ENCODE results near the gene DENND2C. TPM values are rescaled to one million over a fixed set of nuclear protein-coding genes. Genes with fewer than 3 reads are reported as not detected.

Gene DENND2C
- total and polyA plus RNA-seq, 2 of the 13 experiments (the other 11 are each of a cell fraction or from before 2014, with no cell fraction given): 0.08 to 0.33 TPM

GRCh38 chr1:114716304-114717170 lies 46.7 kb upstream of the DENND2C start, which contains the start of gene NRAS (continued):
- TF ChIP-seq ZNF839 (CRISPR knock-in tag; IDR thresholded peaks at IDR 0.05; ENCODE audit: borderline replicate concordance) (no peak), CCDC6 (CRISPR knock-in tag; IDR thresholded peaks at IDR 0.05) (peak; percentile 37; the same call in 1 of the 2 replicates), SNAPC4 (CRISPR knock-in tag; IDR thresholded peaks at IDR 0.05) (no peak; the same call in 1 of the 2 replicates), TFDP1 (CRISPR knock-in tag; IDR thresholded peaks at IDR 0.05; ENCODE audit: borderline replicate concordance) (peak; percentile 45; the same call in 1 of the 2 replicates), NR2F1 (CRISPR knock-in tag; IDR thresholded peaks at IDR 0.05) (0 out of 4 replicates have a peak, but pooled peaks of 1 of the 2 experiments have one; percentile 4), KDM5A (IDR thresholded peaks at IDR 0.05; ENCODE audit: borderline replicate concordance, low read length) (peak; percentile 98), ETV5 (CRISPR knock-in tag; IDR thresholded peaks at IDR 0.05; ENCODE audit: borderline replicate concordance) (peak; percentile 84), ZBTB26 (CRISPR knock-in tag; IDR thresholded peaks at IDR 0.05; ENCODE audit: borderline replicate concordance) (0 out of 2 replicates have a peak, but pooled peaks have one; percentile 37), ZSCAN20 (CRISPR knock-in tag; IDR thresholded peaks at IDR 0.05; ENCODE audit: borderline replicate concordance) (peak; percentile 48; the same call in 1 of the 2 replicates), GPBP1L1 (CRISPR knock-in tag; IDR thresholded peaks at IDR 0.05) (no peak), TOE1 (CRISPR knock-in tag; IDR thresholded peaks at IDR 0.05) (no peak; the same call in 1 of the 2 replicates), FLYWCH1 (CRISPR knock-in tag; IDR thresholded peaks at IDR 0.05) (no peak), ZNF556 (CRISPR knock-in tag; IDR thresholded peaks at IDR 0.05; ENCODE audit: borderline replicate concordance) (no peak), ATF7-NPFF (CRISPR knock-in tag; IDR thresholded peaks at IDR 0.05; ENCODE audit: low read depth) (0 out of 2 replicates have a peak, but pooled peaks have one; percentile 32), MIER3 (CRISPR knock-in tag; IDR thresholded peaks at IDR 0.05; ENCODE audit: borderline replicate concordance) (peak; percentile 72; the same call in 1 of the 2 replicates), GFI1 (CRISPR knock-in tag; IDR thresholded peaks at IDR 0.05; ENCODE audit: borderline replicate concordance) (peak; percentile 29; the same call in 1 of the 2 replicates), ZBTB42 (CRISPR knock-in tag; IDR thresholded peaks at IDR 0.05) (no peak)
